Stimulated activated CD4-positive, alpha-beta T cell treated with anti-CD3 and anti-CD28 coated beads, Interleukin-1b, Interleukin-23, amount 100 ng/mL, for 48 hours (primary cell): ENCODE measurements around the gene HOXA9.

ENCODE experiments used
- DNase-seq: peaks from one replicate; pipeline ENCODE4 v3.0.0-alpha.2; 2020

Gene HOXA9

DNA sequence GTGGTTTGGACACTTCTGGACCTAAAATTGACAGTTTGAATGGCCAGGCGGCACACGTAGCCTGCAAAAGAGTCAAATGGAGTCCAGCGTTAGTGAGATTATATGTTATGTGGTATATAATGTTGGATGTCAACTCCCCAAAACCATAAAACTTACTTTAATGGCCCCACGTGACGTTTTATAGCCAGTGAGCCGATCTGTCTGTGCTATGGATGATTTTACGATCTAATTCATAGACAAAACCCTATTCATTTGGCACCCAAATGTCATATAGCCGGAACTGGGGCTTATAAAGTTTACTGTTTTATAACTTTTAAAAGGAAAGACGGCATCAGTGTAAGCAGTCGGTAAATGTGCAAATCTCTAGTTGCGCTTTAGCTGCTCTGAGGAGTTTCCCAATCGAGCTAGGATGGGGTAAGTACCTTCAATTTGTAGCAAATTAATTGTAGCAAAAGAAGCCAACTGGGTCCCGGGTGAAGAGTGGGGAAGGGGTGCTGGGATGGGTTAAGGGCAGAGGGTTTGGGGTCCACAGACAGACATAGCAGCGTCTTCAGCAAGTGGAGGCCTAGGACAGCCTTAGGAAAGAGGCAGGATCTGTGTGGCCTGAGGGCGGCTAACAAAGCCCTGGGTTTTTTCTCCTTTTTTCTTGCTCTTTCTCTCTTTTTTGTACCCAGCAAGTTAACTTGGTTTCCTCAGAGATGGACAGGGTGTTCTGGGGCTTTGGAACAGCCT is 25.0 kb downstream of the HOXA9 start:
- DNase-seq = no peak

DNA sequence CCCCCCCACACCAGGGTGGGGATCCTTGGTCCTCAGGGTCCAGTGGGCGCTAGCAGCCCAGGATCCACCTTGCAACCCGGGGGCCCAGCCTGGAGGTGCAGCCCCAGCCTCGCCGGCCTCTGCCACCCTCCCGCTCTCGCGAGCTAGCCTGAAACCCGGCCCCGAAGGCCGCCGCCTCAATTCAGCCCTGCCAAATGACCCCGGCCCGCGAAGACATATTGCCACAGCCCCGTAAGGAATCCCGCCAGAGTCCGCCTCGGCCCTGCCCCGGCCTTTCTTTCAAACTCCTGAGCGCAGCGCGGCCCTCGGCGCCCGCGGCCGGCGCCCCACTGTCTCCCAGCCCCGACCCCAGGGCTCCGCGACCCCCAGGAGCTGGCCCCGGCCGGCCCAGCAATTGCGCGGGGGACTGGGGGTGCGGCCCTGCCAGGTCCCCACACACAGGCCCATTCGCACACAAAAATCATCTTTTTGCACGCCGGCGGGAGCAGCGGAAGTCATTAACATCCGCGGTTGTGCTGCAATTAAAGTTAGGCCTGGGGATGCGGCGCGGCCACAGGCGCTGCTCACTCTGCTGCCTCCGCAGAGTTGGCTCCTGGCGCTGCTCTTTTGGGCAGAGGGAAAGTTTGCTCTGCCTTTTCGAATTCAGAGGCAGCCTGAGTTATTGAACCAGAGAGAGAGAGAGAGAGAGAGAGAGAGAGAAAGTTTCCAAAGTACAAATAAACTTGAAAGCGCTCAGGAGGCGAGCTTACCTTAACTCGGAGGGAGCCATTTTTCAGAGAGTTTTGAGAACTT is 25.8 kb downstream of the HOXA9 start:
- no peak for DNase-seq

GRCh38 chr7:27138985-27139333 is 26.4 kb downstream of the HOXA9 start:
- DNase-seq = no peak

DNA sequence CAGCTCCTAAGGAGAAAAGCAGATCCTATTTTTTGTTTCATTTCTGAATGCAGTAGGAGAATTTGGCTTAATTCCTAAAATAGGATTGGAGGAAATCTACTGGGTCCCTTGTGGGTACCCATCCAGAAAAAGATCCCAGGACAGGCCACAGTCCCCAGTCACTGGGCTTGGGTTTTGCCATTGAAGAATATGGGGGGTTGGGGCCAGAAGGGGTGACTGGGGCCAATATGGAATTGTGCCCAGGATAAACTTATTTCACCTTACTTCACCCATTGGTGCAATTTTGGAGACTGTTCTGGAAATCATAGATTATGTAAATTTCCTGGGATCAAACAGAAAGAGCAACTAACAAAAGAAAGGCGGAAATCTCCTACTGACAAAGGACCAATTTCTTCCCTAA is 26.9 kb downstream of the HOXA9 start:
- no peak for DNase-seq

- no peak for DNase-seq
These were observed 27.6 kb downstream of the HOXA9 start for GRCh38 chr7:27137640-27138315.

- no peak for DNase-seq
These were observed 30.9 kb downstream of the HOXA9 start for GRCh38 chr7:27134392-27134791.

DNA sequence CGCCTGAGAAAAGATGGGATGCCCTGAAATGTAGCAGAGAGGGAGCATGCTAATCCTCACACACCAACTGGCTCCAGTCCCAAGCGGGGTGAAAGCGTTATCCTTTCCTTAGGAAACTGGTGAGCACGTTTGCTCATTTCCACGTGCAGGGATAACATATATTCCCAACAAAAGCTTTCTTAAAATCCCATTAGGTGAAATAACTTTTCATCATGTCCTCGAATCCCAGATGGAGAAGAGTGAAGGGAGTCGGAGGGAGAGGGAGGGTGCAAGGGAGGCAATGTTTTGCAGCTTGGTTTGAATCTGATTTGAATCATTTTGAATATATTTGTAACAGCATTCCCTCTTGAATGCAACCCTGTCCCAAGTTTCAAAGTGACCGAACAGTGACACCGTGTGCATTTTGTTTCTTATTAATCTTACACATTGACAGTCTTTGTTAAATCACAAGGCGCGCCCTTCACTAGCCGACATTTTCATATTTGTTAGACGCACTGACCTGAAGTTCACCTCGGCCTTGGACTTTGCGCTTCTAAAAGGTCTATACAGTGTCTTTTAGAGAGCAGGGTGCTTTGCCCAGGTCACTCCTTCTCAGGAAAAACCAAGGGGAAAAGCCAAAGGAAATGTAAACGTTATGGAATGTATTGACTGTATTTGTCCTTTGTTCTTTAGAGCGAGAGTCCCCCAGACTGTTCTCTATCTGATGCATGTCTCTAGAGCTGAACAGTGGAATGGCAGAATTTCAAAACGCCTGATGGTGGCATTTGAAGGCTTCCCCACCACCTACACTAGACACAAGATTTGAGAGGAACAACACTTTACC is 31.7 kb downstream of the HOXA9 start:
- DNase-seq = no peak

DNA sequence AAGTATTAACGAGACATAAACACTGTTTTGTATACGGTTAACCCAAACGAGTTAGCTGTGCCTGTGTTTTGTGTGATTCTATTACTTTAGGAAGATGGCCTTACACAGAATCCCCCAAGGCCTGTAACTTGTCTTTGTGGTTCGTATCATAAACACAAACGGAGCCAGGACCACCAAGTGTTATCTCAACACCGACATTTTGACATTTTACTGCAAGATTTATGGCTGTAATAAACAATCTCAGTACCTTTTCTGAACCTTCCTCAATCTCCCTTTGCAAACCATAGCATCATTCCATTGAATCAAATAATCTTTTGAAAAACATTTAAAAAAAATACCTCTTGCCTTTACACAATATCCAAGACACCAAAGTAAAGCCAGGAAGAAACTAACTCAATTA is 32.4 kb downstream of the HOXA9 start:
- DNase-seq = no peak

DNA sequence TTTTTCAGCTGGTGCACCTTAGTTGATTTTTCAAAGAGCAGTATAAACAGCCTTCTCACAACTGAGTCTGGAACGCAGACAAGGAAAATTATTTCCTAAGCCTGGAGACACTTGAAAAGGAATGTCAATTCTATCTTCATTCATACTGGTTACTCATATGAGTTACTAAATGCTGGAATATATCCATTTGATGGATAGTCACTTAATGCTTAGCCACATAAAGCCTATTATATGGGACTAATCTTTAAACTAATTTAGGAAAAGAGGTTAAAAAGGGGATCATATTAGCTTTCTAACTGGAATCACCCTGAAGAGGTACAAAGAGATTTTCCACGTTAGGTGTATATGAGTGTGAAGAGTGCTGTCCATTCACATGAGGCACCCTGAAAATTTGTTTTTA is 33.1 kb downstream of the HOXA9 start:
- no peak for DNase-seq

GRCh38 chr7:27131390-27131819 is 33.9 kb downstream of the HOXA9 start:
- no peak for DNase-seq

DNA sequence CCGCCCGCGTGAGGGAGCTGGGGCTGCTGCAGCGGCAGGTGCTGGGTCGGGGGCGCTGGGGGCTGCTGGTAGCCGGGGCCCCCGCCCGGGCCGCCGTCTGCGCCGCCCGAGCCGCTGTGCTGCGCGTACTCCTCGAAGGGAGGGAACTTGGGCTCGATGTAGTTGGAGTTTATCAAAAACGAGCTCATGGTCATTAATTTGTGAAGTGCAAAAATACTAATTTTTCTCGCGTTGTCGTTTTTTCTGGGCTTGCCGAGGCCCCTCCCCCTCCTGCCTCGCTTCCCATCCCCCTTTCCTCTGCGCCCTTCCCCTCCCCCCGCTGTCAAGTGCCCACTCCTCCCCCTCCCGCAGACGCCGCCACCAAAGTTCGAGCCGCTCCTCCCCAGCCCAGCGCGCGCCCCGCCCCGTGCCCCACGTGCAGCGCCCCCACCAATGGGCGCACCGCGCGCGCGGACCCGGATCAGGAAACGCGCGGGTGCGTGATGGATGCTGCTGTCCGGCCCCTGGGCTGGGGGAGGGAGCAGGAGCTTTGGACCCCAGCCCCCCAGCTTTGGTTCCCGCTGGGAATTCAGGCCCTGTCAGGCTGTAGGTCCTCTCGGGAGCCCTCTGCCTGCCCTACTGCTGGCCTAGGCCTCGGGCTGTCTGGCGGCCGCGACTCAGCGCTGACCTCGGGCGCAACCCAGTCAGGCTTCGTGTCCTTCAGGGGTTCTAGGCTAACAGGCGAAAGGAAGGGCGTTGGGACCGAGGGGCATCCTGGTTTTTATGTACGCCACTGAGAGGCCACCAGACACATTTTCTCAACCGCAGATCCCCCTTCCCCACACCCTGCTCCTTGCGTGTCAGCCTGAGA is 34.6 kb downstream of the HOXA9 start, which contains the start of gene HOXA4:
HOXA4 (minus strand) TSS at position 218 of the 850 bp plus-strand sequence; CDS start at position 194, 24 bp downstream.
- DNase-seq = peak; percentile 67

- DNase-seq = no peak
These were observed 35.4 kb downstream of the HOXA9 start for GRCh38 chr7:27129729-27130539.

DNA sequence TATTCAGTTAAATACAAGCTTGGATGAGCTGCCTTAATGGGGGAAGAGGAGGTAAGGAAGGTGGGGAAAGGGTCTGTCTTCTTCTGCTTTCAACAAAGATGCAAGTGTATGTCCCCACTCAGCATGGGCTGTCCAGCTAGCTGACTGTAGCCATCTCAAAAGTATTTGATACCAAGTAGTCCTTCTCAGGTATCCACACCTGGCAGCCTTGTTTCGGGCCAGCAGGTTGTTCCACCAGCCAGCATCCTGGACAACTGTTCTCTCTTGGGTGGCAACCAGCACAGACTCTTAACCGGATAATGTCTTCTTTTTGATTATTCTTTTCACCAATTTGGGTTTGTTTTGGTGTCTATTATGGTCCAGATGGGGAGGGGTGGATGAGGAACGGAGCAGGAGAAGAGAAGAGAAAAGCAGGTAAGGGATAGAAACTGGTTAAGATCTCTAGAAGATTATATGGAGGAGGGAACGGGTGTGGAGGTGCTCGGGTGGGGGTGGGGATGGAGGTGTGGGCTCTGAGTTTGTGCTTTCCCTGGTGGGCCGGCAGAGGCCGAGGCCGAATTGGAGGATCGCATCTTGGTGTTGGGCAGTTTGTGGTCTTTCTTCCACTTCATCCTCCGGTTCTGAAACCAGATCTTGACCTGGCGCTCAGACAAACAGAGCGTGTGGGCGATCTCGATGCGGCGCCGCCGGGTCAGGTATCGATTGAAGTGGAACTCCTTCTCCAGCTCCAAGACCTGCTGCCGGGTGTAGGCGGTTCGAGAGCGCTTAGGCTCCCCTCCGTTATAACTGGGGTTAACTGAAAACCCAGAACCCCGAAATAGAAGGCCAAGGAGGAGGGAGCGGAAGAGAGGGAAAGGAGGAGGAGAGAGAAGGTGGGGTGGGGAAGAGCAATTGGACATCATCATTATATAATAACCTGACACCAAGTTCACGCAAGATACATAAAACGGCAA is 36.3 kb downstream of the HOXA9 start:
- no peak for DNase-seq

DNA sequence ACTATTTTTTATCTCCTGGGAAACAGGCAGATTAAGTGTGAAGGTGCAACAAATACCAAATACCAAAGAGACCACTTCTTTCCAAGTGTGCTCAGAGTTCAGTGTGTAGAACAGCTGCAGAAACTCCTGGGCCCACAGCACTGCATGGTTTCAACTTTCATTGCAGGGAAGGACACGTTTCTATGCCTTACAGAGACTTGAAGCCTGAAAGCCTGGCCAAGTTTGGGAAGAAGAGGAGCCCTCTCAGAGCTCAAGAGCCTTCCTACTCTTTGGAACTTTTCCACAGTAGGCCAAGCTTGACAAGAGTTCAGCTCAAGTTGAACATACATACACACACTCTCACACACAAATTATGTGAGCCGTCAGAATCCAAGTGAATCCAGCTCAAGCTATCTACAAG is 37.3 kb downstream of the HOXA9 start:
- no peak for DNase-seq

- DNase-seq = no peak
These were observed 38.6 kb downstream of the HOXA9 start for GRCh38 chr7:27126596-27127327.

GRCh38 chr7:27125986-27126394 is 39.3 kb downstream of the HOXA9 start:
- DNase-seq = no peak

GRCh38 chr7:27124902-27125689 is 40.2 kb downstream of the HOXA9 start:
- no peak for DNase-seq
